Heart left ventricle (tissue), 13 donors: ENCODE results near the gene TSEN54.

Experiments
- CTCF ChIP-seq, 12 donors: fragments of 200-600 bp; sonication (generic) in 4 of 12; IDR thresholded peaks; one replicate each; pipeline versions ENCODE4 v1.5.0 to v1.8.0; 2018 to 2022; ENCODE audit warnings: antibody characterized with exemption in 12 of 12, mild to moderate bottlenecking in 5 of 12
- POLR2A ChIP-seq, 2 donors: fragments of 450-650 bp; IDR thresholded peaks; one replicate each; pipeline ENCODE4 v1.6.1; 2017; ENCODE audit warnings: antibody characterized with exemption in 2 of 2, mild to moderate bottlenecking in 2 of 2, moderate library complexity in 2 of 2
- donor health status: ischemic (EF 13 %, LVEDD 7.1; RV severe dilation, severe dysfunction).
- donor health status: DM: no; HTN: yes; CAD: no.
- donor health status: DM: no; HTN: no; CAD: no.
- donor health status: ischemic (EF 25% LVEDD 6.9; RV normal size, moderate dysfunction).
- donor health status: ischemic (EF 25% LVEDD 5.7; RV mildly dilated, moderate dysfunction).
- donor health status: ischemic (EF 35%, LVEDD 5.7; RV mildly dilated, moderate dysfunction).
- donor health status: nonischemic (EF 11% LVEDD 7.7; RV severe dilation, severe dysfunction).
- donor health status: DM: yes; HTN: yes; CAD: no.
- donor health status: PGD.
- donor health status: ischemic (EF 29% LVEDD 5.4; RV normal size, mild dysfunction).
- donor health status: nonischemic (EF 23%, LVEDD 6.1; RV moderate dilation, normal function).

GRCh38 chr17:75525806-75526554 is 9.7 kb downstream of the TSEN54 start:
- TF ChIP-seq POLR2A (IDR thresholded peaks at IDR 0.05): no peak
- TF ChIP-seq CTCF (IDR thresholded peaks at IDR 0.05): no peak
